GM18505 (cell line): ENCODE results near the gene ECEL1.
"Not testable (repeated sequence)": the region's sequence is repeated elsewhere in the genome, so short reads cannot be mapped to it uniquely, and the experiment has no call there.

Source experiments
- ATAC-seq: cut with Tn5 transposase; IDR thresholded peaks from one replicate; pipeline ENCODE4 v1.9.1; 2021; ENCODE audit not compliant: unreplicated experiment
- POLR2A ChIP-seq: IDR thresholded peaks from 4 replicates; pipeline ENCODE4 v1.6.1; 2011; ENCODE audit warnings: borderline replicate concordance; ENCODE audit not compliant: insufficient read depth, insufficient read length; ENCODE audit errors: extremely low read depth

The ECEL1 gene

GRCh38 chr2:232487385-232488096 is at the start of gene ECEL1:
Gene ECEL1, minus strand, starts transcription at chr2:232487834. Its CDS starts 1,181 bp downstream, at chr2:232486653.
- no peak for TF ChIP-seq POLR2A
- ATAC-seq, result no peak

GRCh38 chr2:232537079-232537478 is 49.4 kb upstream of the ECEL1 start:
- no peak for TF ChIP-seq POLR2A
- no peak for ATAC-seq

DNA sequence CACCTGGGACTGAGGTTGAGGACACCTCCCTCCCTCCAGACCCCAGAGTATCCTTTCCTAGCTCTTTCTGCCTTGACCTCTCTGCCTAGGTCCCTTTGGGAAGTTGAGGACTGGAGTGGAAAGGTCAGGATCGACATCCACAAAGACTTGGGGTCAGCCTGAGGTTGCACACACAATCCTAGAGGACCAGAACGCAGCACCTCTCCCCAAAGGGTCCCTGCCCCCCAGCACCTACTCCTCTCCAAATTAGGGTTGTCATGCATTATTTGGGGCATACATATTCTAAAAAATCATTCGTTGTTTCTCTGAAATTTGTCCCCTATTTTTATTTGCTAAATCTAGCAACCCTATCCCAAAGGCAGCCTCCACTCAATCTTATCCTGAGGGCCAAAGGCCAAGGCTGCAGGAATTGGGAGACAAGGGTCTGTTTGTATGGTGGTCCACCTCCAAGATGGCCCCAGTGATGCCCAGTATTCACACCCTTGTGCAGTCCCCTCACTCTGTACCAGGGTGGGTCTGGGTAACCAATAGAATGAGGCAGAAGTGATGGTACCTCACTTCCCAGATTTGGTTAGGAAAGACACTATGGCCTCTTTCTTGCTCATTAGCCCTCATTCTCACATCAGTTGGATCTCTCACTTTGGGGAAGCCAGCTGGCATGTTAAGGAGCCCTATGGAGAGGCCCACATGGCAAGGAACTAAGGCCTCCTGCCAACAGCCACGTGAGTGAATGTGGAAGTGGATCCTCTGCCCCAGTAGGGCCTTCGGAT is 48.3 kb upstream of the ECEL1 start:
- no peak for TF ChIP-seq POLR2A

GRCh38 chr2:232534940-232535651 is 47.5 kb upstream of the ECEL1 start:
- no peak for TF ChIP-seq POLR2A
- ATAC-seq, result no peak

More for the DNA sequence above, 48.3 kb upstream of the ECEL1 start:
- ATAC-seq, result no peak

DNA sequence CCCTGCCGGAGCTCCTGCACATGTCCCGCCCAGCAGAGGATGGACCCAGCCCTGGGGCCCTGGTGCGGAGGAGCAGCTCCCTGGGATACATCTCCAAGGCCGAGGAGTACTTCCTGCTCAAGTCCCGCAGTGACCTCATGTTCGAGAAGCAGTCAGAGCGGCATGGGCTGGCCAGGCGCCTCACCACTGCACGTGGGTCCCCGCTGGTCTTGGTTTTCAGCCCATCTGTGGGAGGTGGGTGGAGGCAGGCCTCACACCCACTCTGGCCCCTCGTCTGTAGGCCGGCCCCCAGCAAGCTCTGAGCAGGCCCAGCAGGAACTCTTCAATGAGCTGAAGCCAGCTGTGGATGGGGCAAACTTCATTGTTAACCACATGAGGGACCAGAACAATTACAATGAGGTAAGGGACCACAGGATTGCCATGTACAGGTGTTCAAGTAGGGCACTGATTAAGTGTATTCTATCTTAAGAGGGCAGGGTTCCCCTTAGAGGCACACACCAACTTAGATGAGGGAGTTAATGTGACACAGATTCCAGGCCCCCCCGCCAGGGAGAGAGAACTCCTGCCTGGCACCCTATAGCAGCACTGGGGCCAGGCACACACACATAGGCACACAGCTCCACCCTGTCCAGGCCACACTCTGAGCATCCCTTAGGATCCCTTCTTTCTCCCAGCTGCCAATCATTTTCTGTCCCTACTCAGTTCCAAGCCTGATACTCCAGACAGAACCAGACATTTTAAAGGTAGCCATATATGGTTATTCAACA is 46.5 kb upstream of the ECEL1 start:
- no peak for ATAC-seq
- TF ChIP-seq POLR2A, result no peak

DNA sequence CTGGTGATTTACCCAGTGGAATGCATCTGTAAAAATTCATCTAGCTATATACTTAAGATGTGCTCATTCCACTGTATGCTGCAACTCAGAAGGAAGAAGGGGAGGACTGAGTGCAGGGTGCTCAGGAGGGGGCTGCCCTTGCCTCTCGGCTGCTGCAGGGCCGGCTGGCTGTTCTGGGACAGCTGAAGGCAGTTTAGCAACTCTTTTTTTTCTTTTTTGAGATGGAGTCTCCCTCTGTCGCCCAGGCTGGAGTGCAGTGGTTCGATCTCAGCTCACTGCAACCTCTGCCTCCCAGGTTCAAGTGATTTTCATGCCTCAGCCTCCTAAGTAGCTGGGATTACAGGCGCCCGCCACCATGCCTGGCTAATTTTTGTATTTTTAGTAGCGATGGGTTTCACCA is 45.2 kb upstream of the ECEL1 start:
- not testable (repeated sequence) for ATAC-seq

GRCh38 chr2:232532419-232532818 is 44.8 kb upstream of the ECEL1 start:
- TF ChIP-seq POLR2A, result no peak
- ATAC-seq, result no peak

DNA sequence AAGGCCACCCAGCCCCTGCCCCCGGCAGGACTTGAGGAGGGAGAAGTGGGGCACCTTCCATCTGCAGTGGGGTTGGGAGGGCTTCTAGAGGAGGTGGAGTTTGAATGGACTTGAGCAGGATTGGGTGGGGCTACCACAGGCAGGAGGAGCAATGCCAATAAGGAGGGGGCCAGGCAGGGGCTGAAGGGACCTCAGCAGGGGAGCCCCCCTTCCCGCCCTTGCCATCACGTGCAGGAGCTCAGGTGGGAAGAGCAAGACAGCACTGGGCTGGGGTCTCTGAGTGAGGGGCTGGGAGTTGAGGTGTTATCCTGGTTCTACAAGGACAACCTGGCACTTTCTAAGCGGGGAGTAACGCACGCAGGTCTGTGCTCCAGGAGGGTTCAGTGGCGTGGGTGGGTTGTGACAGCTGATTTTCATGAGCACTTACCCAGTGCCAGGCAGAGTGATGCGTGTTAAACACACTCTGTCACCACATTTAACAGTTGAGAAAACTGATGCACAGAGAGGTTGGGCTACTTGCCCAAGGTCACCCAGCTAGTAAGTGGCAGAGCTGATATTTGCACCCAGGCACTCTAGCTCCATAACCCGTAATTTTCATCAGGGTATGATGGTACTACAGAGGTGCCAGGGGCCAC is 43.1 kb upstream of the ECEL1 start:
- TF ChIP-seq POLR2A, result no peak
- ATAC-seq, result no peak

GRCh38 chr2:232529806-232530547 is 42.3 kb upstream of the ECEL1 start:
- no peak for TF ChIP-seq POLR2A

GRCh38 chr2:232528746-232529460 is 41.3 kb upstream of the ECEL1 start:
- no peak for TF ChIP-seq POLR2A
- ATAC-seq, result no peak

More at GRCh38 chr2:232529806-232530547, 42.3 kb upstream of the ECEL1 start:
- no peak for ATAC-seq

DNA sequence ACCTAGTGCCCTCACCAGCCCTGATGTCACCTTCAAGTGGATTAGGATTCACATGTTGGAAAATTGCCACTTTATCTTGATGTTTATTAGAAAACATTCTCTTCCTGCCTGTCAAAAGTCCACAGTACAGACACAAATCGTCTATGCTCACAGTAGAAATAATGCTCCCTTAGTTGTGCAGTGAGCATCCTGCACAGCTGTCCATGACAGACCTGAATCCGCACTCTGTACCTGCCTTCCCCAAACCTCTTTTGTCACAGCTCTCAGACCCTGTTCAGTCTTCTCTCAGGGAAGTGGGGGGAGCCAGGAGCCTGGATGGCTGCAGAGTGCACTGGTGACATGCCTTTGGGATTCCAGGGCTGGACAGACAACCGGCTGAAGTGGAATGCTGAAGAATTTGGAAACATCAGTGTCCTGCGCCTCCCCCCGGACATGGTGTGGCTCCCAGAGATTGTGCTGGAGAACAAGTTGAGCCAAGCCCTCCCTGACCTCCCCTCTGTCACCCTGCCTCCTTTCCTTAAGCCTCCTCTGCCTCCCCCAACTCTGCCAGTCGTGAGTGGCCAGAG is 40.4 kb upstream of the ECEL1 start:
- no peak for ATAC-seq
- TF ChIP-seq POLR2A, result no peak

DNA sequence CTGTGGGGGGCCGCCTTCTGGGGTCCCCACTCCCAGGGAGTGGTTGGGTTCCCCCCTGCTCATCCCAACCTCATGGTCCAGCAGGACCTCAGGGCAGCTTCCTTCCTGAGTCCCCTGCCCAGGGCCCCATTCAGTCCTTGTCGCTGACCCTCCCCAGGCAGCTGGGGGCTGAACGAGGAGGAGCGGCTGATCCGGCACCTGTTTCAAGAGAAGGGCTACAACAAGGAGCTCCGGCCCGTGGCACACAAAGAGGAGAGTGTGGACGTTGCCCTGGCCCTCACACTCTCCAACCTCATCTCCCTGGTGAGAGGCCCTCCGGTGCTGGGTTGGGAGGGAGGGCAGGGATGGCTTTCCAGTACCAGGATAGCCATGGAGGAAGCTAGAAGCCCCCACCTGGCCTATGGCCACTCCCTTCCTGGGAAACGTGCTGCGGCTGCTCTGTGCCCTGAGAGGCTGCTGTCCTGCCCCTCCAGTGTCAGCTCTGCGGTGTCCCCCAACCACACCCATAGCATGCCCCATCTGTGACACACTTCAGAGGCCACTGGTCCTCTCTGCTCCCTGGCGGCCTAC is 38.8 kb upstream of the ECEL1 start:
- ATAC-seq, result no peak
- TF ChIP-seq POLR2A, result no peak
